HG02885 (cell line): ENCODE measurements around the gene PDXP.

Experiments
- ATAC-seq: cut with Tn5 transposase; IDR thresholded peaks from one replicate; pipeline ENCODE4 v1.9.1; 2021; ENCODE audit warnings: mild to moderate bottlenecking; ENCODE audit not compliant: unreplicated experiment, poor library complexity

PDXP gene

GRCh38 chr22:37627121-37627520 lies 31.4 kb upstream of the PDXP start:
- ATAC-seq = no peak

- ATAC-seq = no peak
Observed at GRCh38 chr22:37627545-37627944, 31.0 kb upstream of the PDXP start.

- ATAC-seq = no peak
Observed at GRCh38 chr22:37628830-37629229, 29.7 kb upstream of the PDXP start.

DNA sequence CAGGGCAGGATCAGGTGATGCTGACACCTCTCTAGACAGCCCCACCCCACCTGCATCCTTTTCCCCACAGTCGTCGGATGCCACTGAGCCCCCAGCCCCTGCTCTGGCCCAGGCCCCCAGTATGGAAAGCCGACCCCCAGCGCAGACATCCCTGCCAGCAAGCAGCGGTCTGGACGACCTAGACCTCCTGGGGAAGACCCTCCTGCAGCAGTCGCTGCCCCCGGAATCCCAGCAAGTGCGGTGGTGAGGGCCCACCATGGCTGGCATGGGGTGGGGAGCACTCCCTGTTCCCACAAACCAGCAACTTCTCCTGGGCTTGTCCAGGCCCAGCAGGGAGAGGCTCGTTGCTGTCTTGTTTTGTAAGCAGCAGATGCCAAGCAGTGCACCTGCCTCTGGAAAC lies 28.6 kb upstream of the PDXP start:
- no peak for ATAC-seq

DNA sequence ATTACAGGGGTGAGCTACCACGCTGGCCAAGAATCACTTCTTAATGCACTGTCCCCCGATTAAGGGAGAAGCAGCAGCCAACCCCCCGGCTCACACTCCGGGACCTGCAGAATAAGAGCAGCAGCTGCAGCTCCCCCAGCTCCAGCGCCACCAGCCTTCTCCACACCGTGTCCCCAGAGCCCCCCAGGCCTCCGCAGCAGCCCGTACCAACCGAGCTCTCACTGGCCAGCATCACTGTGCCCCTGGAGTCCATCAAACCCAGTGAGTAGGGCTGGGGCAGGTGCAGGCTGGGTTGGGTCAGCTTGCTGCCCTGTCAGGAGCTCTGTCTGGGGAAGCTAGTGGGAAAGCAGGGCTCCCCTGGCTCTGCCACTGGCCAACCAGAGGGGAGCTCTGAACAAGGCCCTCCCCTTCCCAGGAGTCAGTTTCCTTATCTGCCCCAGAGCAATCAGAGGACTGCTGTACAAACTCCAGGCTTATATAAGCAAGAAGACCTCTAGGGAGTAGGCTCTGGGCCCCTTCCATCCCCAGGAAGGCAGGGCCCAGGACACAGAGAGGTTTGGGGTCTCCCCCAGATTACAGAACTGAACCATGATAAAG lies 27.6 kb upstream of the PDXP start:
- no peak for ATAC-seq

GRCh38 chr22:37631448-37632173 lies 26.9 kb upstream of the PDXP start:
- no peak for ATAC-seq

GRCh38 chr22:37632174-37633088 lies 26.1 kb upstream of the PDXP start:
- ATAC-seq = peak; percentile 22

- peak; percentile 68 for ATAC-seq
Observed at GRCh38 chr22:37633089-37633624, 25.4 kb upstream of the PDXP start.

DNA sequence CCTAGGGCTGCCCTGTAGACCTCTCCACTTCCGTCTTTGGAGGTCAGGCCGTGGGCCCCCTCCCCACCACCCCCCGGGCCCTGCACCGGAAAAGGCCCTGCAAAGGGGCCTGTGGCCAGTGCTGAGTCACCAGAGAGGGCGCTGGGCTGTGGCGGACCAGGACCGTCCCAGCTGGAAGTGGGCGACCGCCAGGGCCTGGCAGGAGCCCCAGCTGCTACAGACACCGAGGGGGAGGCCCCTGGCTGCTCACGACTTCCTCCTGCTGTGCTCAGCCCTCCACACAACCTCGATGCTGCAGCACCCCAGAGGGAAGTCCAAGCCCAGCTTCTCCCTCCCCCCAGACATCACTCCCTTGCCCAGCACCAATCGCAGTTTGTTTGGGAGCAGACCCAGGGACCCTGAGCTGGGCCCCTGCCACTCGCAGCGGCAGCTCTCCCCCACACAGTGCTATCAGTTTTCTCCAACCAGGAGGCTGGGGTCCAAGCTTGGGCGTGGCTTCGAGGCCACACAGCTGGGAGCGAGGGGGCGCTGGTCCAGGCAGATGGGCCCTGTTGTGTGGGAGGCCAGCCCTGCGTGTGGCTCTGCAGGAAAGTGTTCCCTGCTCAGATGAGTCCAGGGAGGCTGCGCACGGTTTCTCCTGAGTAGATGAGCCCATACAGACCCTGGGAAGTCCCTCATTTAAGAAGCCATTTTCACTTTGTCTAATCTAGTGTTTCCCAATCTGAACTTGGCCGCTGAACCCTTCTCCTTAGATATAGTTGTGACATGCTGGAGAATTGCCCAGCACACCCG lies 24.7 kb upstream of the PDXP start:
- ATAC-seq = peak; percentile 61

GRCh38 chr22:37634417-37634924 lies 24.1 kb upstream of the PDXP start:
- no peak for ATAC-seq

- ATAC-seq = no peak
Observed at GRCh38 chr22:37635157-37635556, 23.4 kb upstream of the PDXP start.

- ATAC-seq = no peak
Observed at GRCh38 chr22:37636186-37636948, 22.2 kb upstream of the PDXP start.

DNA sequence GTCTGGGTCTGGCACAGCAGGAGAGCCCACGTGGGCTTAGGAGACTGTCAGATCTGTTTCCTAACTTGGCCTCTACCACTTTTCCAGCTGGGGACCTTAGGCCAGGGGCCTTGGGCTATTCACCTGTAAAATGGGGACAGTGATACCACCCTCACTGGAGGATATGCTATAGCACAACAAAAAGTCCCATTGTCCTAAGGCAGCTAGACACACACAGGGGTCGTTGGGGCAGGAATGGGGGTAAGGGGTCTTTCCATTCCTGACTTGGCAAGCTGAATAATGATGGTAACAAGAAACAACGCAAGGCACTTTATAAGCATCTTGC lies 21.6 kb upstream of the PDXP start:
- no peak for ATAC-seq

DNA sequence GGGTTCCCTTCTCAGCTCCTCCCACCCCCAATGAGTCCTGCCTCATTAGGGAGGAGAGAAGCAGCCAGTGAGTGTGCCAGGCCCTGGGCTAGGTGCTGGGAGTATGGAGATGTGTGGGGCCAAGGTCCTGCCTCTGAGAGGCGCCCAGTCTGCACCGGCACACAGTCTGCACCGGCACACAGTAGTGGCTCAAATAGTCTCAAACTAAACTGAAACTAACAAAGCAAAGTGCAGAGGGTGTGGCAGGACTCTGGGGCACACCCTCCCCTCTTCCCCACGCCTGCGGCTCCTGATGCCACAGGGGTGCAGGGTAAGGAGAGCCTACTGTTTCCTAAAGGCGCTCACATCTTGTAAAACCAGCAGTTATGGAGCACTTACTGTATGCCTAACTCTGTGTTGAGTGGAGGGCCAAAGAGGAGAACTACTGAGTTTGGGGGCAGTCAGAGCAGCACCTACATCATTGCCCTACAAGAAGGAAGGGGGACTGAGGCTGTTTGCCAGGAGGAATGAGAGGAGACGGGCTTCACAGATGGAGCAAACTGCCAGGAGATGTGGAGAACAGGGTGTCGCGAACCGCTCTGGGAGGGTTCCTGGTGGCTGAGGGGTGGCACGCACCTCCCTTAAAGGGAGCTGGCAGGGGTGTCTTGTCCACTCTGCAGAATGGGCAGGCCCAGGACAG lies 20.0 kb upstream of the PDXP start:
- ATAC-seq = no peak

DNA sequence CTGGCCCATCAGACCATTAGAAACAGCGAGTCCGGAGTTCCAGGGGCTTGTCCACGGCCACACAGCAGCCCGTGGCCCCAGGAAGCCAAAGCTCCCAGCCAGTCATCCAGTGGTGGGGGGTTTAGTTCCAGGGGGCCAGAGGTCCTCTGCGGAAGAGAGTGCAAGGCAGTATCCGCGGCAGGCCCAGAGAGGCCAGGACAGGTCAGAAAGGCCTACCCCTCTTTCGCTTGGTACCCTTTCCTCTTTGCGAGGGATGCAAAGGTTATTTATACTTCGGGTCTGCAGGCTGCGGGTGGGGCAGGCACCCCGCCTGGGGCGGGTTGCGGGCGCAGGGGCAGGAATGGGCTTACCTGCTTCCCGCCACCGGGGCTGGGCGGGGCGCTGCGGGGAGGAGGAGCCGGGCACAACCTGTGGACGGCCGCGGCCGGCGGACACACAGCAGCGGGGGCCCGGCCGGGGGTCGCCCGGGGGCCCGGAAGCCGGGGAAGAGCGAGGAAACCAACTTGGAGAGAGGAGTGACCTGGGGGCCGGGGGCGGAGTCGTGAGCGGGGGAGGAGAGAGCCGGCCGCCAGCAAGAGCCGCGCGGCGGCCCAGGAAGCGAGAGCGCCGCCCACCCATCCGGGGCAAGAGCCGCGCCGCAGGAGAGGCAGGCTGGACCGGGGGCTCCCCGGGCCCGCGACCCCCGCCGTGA lies 19.3 kb upstream of the PDXP start, which contains the start of gene SH3BP1:
Gene SH3BP1 (plus strand): TSS at position 600 of the 691 bp plus-strand sequence. CDS start 119 bp downstream, outside the sequence.
- ATAC-seq = no peak

DNA sequence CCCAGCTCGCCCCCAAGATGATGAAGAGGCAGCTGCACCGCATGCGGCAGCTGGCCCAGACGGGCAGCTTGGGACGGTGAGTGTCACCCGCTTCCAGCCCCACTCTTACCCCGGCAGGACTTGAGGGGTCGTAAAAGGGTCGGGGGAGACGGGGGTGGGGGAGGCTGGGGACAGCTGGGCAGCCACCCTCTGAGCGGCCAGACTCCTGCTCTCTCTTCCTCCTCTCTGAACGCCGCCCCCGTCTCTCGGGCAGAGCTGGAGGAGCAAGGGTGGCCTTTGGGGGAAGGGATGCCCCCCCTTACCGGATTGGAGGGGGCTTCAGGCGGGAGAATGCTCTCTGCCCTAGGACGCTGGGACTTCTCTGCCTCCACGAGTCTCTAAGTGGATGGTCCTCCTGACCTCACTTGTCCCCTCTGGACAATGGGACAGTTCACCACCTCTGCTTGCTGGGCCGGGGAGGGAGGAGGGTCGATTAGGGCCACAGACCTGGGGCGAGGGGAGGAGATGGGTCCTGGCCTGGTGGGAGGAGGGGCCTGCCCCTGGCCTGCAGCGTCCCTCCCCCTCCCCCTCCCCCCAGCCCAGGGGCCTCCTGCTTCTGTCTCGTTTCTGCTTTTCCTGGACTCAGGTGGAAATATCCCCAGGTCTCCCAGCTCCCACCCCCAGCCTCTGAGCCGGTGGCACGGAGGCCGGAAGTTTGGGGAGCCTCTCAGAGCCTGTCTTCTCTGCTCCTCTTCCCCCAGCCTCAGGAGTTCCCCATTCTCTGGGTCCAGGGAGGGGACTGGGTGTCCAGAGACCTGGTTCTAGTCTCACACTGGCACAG lies 18.5 kb upstream of the PDXP start:
- ATAC-seq = no peak
